WI38 (cell line): Measurements from ENCODE around the gene TMEM109.

Source experiments
- H3K4me3 ChIP-seq: 2 replicates; pipeline ENCODE4 v1.5.1; 2011; ENCODE audit warnings: low read depth, mild to moderate bottlenecking, control low read depth, low read length
- CTCF ChIP-seq: IDR thresholded peaks from 2 replicates; pipeline ENCODE4 v1.5.1; 2012; ENCODE audit warnings: low read depth, mild to moderate bottlenecking, control low read depth, low read length

TMEM109 gene

GRCh38 chr11:60941371-60942119, 27.6 kb downstream of the TMEM109 start:
- no peak for TF ChIP-seq CTCF
- H3K4me3 ChIP-seq = no peak overlapping the region

- H3K4me3 ChIP-seq = no peak overlapping the region
- TF ChIP-seq CTCF = no peak
Observed at GRCh38 chr11:60942219-60942618, 28.3 kb downstream of the TMEM109 start.

- no peak overlapping the region for H3K4me3 ChIP-seq
- no peak for TF ChIP-seq CTCF
Observed at GRCh38 chr11:60942970-60943565, 29.1 kb downstream of the TMEM109 start.

- TF ChIP-seq CTCF = no peak
- H3K4me3 ChIP-seq = no peak overlapping the region
Observed at GRCh38 chr11:60944490-60945294, 30.7 kb downstream of the TMEM109 start.

GRCh38 chr11:60945295-60945667, 31.3 kb downstream of the TMEM109 start:
- H3K4me3 ChIP-seq = no peak overlapping the region
- TF ChIP-seq CTCF = no peak

- no peak for TF ChIP-seq CTCF
- no peak overlapping the region for H3K4me3 ChIP-seq
Observed at GRCh38 chr11:60946601-60947264, 32.8 kb downstream of the TMEM109 start.
